Psoas muscle (tissue), 8 donors: Measurements from ENCODE around the gene SMAD1. TPM values are rescaled to one million over a fixed set of nuclear protein-coding genes. Genes with fewer than 3 reads are reported as not detected.

ENCODE experiments used
- ATAC-seq, 4 donors: fragments of 200-7000 bp; cut with Tn5 transposase; one replicate each; pipeline ENCODE4 v1.9.1; 2020; ENCODE audit warnings: moderate library complexity in 3 of 4, mild to moderate bottlenecking in 2 of 4
- DNase-seq, 2 donors: peaks; one replicate each; pipeline ENCODE4 v3.0.0-alpha.2; 2020
- H3K27ac ChIP-seq: fragments of 200-600 bp; one replicate; pipeline ENCODE4 v1.8.0; 2022
- H3K27me3 ChIP-seq, 3 donors: fragments of 200-600 bp in 1 of 3; one replicate each; pipeline versions ENCODE4 v1.6.1 to v1.8.0; 2013 to 2022; ENCODE audit warnings: low read length in 2 of 3, mild to moderate bottlenecking in 2 of 3, moderate library complexity in 1 of 3; ENCODE audit not compliant: insufficient read depth in 3 of 3
- H3K36me3 ChIP-seq, 2 donors: fragments of 200-600 bp in 1 of 2; one replicate each; pipeline versions ENCODE4 v1.6.1 to v1.8.0; 2013 to 2022; ENCODE audit warnings: low read depth in 1 of 2, mild to moderate bottlenecking in 1 of 2, moderate library complexity in 1 of 2; ENCODE audit not compliant: insufficient read depth in 1 of 2
- H3K4me1 ChIP-seq: fragments of 200-600 bp; one replicate; pipeline ENCODE4 v1.8.0; 2022
- H3K4me3 ChIP-seq: fragments of 200-600 bp; one replicate; pipeline ENCODE4 v1.8.0; 2022; ENCODE audit warnings: mild to moderate bottlenecking
- H3K9me3 ChIP-seq: fragments of 200-600 bp; one replicate; pipeline ENCODE4 v1.8.0; 2022
- WGBS, 3 donors: extraction: QIAGEN DNeasy Blood & Tissue Kit; methylation state at CpG; one replicate each; pipeline versions ENCODE4 v1.1.6 to v1.1.7; 2013; 5-methylcytosine and 5-hydroxymethylcytosine counted together
- intact Hi-C, 2 donors: fragments of 100-400 bp; cut with DNase I; formaldehyde crosslinking; loops; one replicate each; pipeline versions ENCODE4 v1.11.0 to v1.14.2; 2022
- polyA plus RNA-seq, 3 donors: library from polyadenylated mRNA; stranded (reverse); fragments of 200-250 nt; gene quantifications; one replicate each; pipeline ENCODE4 v1.2.3, GENCODE V29; 2013
- total RNA-seq, 4 donors: library from RNA; stranded (reverse); fragmentation: NEBNext Ultra II Directional in 2 of 4; extraction: Animal tissue kit (Norgen Biotek cat#: 25700) in 2 of 4; gene quantifications; one replicate each; pipeline versions ENCODE4 v1.2.1 to v1.2.4, GENCODE V29; 2021 to 2023
- TF ChIP-seq, protein P1 (sequence below): fragments of 200-600 bp; IDR thresholded peaks from one replicate; pipeline ENCODE4 v1.8.0; 2022; ENCODE audit warnings: antibody characterized with exemption
- donor health status: healthy with polysubstance abuse.
- donor health status: DM: no; HTN: no; CAD: no; lungs with moderate emphysema.
- donor health status: Bipolar disorder and iron deficiency.
- donor health status: healthy.
- donor health status: DM: yes; HTN: yes; CAD: no.
- donor health status: DM: no; HTN: no; CAD: no.
- donor health status: DM: no; HTN: no; CAD: no.
- donor health status: DM: yes; HTN: yes; CAD: no.

The SMAD1 gene
- total and polyA plus RNA-seq, 7 donors: 5.0 to 30.6 (median 17.2) TPM

DNA sequence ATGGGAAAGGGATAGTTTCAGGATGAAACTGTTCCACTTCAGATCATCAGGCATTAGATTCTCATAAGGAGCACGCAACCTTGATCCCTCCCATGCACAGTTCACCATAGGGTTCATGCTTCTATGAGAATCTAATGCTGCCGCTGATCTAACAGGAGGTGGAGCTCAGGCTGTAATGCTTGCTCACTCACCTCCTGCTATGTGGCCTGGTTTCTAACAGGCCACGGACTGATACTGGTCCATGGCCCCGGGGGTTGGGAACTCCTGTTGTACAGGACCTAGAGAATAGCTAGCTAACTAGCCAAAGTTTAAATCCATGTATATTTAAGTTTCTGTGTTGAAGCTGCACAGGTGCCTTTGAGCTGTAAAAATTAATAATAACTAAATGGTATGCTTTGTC lies 71.7 kb downstream of the SMAD1 start:
- TF ChIP-seq, protein P1, sequence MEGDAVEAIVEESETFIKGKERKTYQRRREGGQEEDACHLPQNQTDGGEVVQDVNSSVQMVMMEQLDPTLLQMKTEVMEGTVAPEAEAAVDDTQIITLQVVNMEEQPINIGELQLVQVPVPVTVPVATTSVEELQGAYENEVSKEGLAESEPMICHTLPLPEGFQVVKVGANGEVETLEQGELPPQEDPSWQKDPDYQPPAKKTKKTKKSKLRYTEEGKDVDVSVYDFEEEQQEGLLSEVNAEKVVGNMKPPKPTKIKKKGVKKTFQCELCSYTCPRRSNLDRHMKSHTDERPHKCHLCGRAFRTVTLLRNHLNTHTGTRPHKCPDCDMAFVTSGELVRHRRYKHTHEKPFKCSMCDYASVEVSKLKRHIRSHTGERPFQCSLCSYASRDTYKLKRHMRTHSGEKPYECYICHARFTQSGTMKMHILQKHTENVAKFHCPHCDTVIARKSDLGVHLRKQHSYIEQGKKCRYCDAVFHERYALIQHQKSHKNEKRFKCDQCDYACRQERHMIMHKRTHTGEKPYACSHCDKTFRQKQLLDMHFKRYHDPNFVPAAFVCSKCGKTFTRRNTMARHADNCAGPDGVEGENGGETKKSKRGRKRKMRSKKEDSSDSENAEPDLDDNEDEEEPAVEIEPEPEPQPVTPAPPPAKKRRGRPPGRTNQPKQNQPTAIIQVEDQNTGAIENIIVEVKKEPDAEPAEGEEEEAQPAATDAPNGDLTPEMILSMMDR: no peak
- DNase-seq: no peak
- H3K36me3 ChIP-seq: peaks cover 2 to 53% of the 10 kb centered on the region in 2 donors
- no peak overlapping the region for H3K27ac ChIP-seq
- no peaks in the 10 kb centered on the region for H3K9me3 ChIP-seq
- H3K27me3 ChIP-seq: no peaks in the 10 kb centered on the region
- H3K4me1 ChIP-seq: no peaks in the 10 kb centered on the region
- intact Hi-C loops: no loop called here
- 89 to 96% (median 92%) methylated on average over 4 of the region's 4 CpGs for WGBS, 3 donors
- ATAC-seq: no peak
- H3K4me3 ChIP-seq: no peak overlapping the region

DNA sequence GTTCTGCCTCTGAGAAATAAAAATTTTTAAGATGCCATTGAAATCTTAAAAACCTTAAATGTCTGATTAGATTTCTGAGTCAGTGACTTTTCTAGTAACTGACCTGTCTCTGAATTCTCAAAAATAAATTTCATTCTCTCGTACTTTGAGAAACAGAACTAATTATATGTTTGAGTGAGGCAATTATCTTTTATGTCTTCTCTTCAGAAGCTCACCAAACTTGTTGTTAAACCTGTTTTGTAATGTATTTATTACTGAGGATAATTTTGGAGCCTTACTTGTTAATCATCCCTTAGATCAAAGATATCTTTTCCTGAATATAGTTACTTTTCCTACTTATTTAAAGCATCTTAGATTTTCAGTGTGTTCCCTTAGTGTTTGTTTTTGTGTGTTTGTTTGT lies 73.0 kb downstream of the SMAD1 start:
- H3K27ac ChIP-seq: peak overlapping the region; percentile 7
- H3K36me3 ChIP-seq: peaks cover 2 to 57% of the 10 kb centered on the region in 2 donors

DNA sequence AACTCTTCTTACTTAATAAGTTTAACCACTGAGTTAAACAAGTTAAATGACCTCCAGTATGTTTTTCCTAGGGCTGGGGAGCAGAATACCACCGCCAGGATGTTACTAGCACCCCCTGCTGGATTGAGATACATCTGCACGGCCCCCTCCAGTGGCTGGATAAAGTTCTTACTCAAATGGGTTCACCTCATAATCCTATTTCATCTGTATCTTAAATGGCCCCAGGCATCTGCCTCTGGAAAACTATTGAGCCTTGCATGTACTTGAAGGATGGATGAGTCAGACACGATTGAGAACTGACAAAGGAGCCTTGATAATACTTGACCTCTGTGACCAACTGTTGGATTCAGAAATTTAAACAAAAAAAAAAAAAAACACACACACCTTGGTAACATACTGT lies 76.1 kb downstream of the SMAD1 start:
- Histone ChIP-seq H3K36me3 (peaks cover 2 to 65% of the 10 kb centered on the region in 2 donors), H3K9me3 (no peaks in the 10 kb centered on the region), H3K27me3 (no peaks in the 10 kb centered on the region), H3K4me3 (no peak overlapping the region), H3K27ac (no peak overlapping the region), H3K4me1 (no peaks in the 10 kb centered on the region)
- DNase-seq (peak; percentile 44 to 55), ATAC-seq (peak; percentile 72 to 97 (median 88))
- TF ChIP-seq, protein P1: peak; percentile 89
- 16 to 27% (median 19%) methylated on average over 3 of the region's 3 CpGs for WGBS, 3 donors
- intact Hi-C loops: loop anchor here (2.0 to 5.0 kb wide), 4 partner anchors 75 to 1380 kb away; partner anchors contain the start of gene SMAD1 (in 1 of the 2)

More for the DNA sequence above, 73.0 kb downstream of the SMAD1 start:
- no peaks in the 10 kb centered on the region for H3K4me1 ChIP-seq
- intact Hi-C loops: loop anchor here (5.0 kb wide), 3 partner anchors 72 to 1377 kb away; partner anchors contain the start of gene SMAD1 (in 1 of the 2)
- no peak overlapping the region for H3K4me3 ChIP-seq
- no peaks in the 10 kb centered on the region for H3K9me3 ChIP-seq
- no peak for DNase-seq
- no peaks in the 10 kb centered on the region for H3K27me3 ChIP-seq
- TF ChIP-seq, protein P1: no peak
- no peak for ATAC-seq
- WGBS, 3 donors: 83 to 86% (median 86%) methylated on average over 1 of the region's 1 CpG

DNA sequence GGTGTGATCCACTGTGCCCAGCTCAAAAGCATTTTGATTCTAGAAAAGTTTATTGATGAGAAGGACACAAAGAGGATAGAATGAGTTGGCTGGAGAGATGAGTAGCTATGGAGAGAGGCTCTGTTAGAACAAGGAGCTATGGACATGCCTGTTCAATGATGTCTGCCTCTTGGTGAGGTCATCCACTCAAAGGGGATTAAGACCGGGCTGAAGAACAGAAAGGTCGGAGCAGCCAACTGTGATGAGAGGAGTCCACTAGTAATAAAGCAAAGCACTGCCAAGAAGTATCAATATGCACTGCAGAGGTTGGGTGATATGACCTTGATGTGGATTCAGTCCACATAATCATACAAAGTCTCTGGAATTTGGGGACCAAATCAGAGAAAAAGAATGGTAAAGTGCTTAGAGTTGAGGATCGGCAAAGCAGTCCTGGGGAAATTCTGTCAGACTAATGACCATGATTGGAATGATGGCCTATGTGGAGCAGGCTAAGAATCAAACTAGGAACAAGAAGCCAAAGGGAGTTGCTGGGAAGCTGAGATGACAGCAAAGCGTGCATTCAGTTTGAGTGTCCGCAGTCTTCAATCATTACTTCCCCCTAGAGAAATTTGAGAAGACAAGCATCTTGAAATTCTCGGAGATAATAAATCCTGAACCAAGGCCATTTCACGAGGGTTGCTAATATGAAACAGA lies 81.8 kb downstream of the SMAD1 start:
- no peak for DNase-seq
- Histone ChIP-seq H3K9me3 (no peaks in the 10 kb centered on the region), H3K4me3 (no peak overlapping the region), H3K27me3 (no peaks in the 10 kb centered on the region), H3K36me3 (peaks cover 0 to 20% of the 10 kb centered on the region in 2 donors), H3K4me1 (no peaks in the 10 kb centered on the region), H3K27ac (no peak overlapping the region)
- TF ChIP-seq, protein P1: no peak
- intact Hi-C loops: loop anchor here in 1 of 2 donors (5.0 kb wide), 1 partner anchor 411 kb away; no protein-coding TSS in a partner anchor
- no peak for ATAC-seq
- 62 to 73% (median 67%) methylated on average over 7 of the region's 7 CpGs for WGBS, 3 donors
